Gastrocnemius medialis (tissue), 4 donors: Measurements from ENCODE around the gene TERT. TPM values are rescaled to one million over a fixed set of nuclear protein-coding genes. Genes with fewer than 3 reads are reported as not detected.

ENCODE experiments used
- ATAC-seq, 2 donors: fragments of 150-250 bp; one replicate each; pipeline ENCODE4 v1.9.1; 2016
- DNase-seq, 2 donors: peaks; one replicate each; pipeline ENCODE4 v3.0.0-alpha.2; 2019
- H3K27ac ChIP-seq, 4 donors: fragments of 200-600 bp; sonication (generic); 1 replicate in 1 of 4; 2 replicates in 3 of 4; pipeline ENCODE4 v1.5.1; 2016 to 2018; ENCODE audit warnings: mild to moderate bottlenecking in 2 of 4, moderate library complexity in 1 of 4
- H3K27me3 ChIP-seq, 3 donors: fragments of 200-600 bp; sonication (generic) in 2 of 3; 1 replicate in 1 of 3; 2 replicates in 2 of 3; pipeline versions ENCODE4 v1.5.1 to v1.6.0; 2016 to 2019; ENCODE audit warnings: mild to moderate bottlenecking in 1 of 3, moderate library complexity in 1 of 3
- H3K36me3 ChIP-seq, 2 donors: fragments of 200-600 bp; sonication (generic) in 1 of 2; one replicate each; pipeline ENCODE4 v1.5.1; 2017 to 2018
- H3K4me1 ChIP-seq, 2 donors: fragments of 200-600 bp; sonication (generic) in 1 of 2; one replicate each; pipeline ENCODE4 v1.5.1; 2016 to 2017; ENCODE audit warnings: mild to moderate bottlenecking in 2 of 2
- H3K4me3 ChIP-seq, 4 donors: fragments of 200-600 bp; sonication (generic) in 3 of 4; 1 replicate in 1 of 4; 2 replicates in 3 of 4; pipeline ENCODE4 v1.5.1; 2016 to 2019; ENCODE audit warnings: mild to moderate bottlenecking in 2 of 4
- H3K9me3 ChIP-seq, 3 donors: fragments of 200-600 bp; sonication (generic) in 2 of 3; 1 replicate in 1 of 3; 2 replicates in 2 of 3; pipeline ENCODE4 v1.5.1; 2016 to 2019
- POLR2A ChIP-seq, 2 donors: fragments of 450-650 bp; IDR thresholded peaks; one replicate each; pipeline ENCODE4 v1.6.1; 2017; ENCODE audit warnings: antibody characterized with exemption in 2 of 2, mild to moderate bottlenecking in 2 of 2, moderate library complexity in 2 of 2
- in situ Hi-C, 4 donors: fragments of 200-750 bp; cut with MboI; loops; one replicate each; pipeline versions ENCODE4 v1.15.0 to v1.8.0; 2017; ENCODE audit warnings: low sequenced_read_pairs in 4 of 4
- intact Hi-C: fragments of 100-400 bp; cut with DNase I; formaldehyde crosslinking; loops from one replicate; pipeline ENCODE4 v1.15.1; 2023; ENCODE audit warnings: low total_unique reads
- total RNA-seq, 4 donors: library from RNA; depleted of rRNA; stranded (reverse); fragments of >200 nt; gene quantifications; one replicate each; pipeline versions ENCODE4 v1.1.0 to v1.2.3, GENCODE V29; 2016
- TF ChIP-seq, protein P1 (sequence below), 5 experiments: fragments of 450-650 bp in 3 of 5; fragments of 200-600 bp in 2 of 5; sonication (generic) in 2 of 5; IDR thresholded peaks in 4 of 5; conservative IDR thresholded peaks in 1 of 5; 1 replicate in 4 of 5; 2 replicates in 1 of 5; pipeline ENCODE4 v1.5.1; 2016 to 2019; ENCODE audit warnings: antibody characterized with exemption in 5 of 5, mild to moderate bottlenecking in 3 of 5, moderate library complexity in 3 of 5

The TERT gene
- total RNA-seq, 4 donors from 2014 or later = not detected

DNA sequence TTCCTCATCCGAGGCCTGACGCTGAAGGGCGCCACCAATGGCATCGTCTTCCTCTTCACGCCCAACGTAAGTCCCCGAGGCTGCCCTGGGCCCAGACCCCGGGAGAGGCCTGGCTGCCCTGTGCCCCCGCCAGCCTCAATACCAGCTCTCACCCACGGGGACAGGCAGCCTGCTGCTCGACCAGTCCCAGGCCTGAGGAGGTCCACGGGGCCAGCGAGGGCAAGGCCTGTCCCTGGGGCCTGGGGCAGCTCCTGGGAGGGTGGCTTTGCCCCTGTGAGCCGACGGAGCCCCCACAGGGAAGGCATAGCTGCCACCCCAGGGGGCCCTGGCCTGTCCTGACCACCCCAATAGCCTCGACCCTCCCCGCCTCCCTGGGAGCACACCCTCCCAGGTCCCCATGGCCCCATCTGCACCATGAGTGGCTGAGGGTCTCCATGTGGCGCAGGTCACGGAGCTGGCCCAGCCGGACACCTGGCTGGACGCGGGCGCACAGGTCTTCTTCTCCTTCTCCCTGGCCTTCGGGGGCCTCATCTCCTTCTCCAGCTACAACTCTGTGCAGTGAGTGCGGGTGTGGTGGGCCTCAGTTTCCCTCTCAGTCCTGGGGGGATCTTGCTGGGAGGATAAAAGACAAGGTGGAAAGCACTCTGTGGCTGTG, 81.2 kb downstream of the TERT start:
- Histone ChIP-seq H3K9me3 (no peaks in the 10 kb centered on the region), H3K4me3 (no peak overlapping the region), H3K27me3 (peaks cover 2 to 4% (median 3%) of the 10 kb centered on the region in 3 donors), H3K27ac (no peak overlapping the region), H3K4me1 (no peaks in the 10 kb centered on the region), H3K36me3 (no peaks in the 10 kb centered on the region)
- TF ChIP-seq, protein P1, sequence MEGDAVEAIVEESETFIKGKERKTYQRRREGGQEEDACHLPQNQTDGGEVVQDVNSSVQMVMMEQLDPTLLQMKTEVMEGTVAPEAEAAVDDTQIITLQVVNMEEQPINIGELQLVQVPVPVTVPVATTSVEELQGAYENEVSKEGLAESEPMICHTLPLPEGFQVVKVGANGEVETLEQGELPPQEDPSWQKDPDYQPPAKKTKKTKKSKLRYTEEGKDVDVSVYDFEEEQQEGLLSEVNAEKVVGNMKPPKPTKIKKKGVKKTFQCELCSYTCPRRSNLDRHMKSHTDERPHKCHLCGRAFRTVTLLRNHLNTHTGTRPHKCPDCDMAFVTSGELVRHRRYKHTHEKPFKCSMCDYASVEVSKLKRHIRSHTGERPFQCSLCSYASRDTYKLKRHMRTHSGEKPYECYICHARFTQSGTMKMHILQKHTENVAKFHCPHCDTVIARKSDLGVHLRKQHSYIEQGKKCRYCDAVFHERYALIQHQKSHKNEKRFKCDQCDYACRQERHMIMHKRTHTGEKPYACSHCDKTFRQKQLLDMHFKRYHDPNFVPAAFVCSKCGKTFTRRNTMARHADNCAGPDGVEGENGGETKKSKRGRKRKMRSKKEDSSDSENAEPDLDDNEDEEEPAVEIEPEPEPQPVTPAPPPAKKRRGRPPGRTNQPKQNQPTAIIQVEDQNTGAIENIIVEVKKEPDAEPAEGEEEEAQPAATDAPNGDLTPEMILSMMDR (IDR thresholded peaks at IDR 0.05 in 4 of 5, conservative IDR thresholded peaks at IDR 0.05 in 1 of 5) = no peak
- no peak for TF ChIP-seq POLR2A (IDR thresholded peaks at IDR 0.05)
- DNase-seq (no peak), ATAC-seq (no peak)
- in situ Hi-C loops = no loop called here
- intact Hi-C loops = no loop called here

DNA sequence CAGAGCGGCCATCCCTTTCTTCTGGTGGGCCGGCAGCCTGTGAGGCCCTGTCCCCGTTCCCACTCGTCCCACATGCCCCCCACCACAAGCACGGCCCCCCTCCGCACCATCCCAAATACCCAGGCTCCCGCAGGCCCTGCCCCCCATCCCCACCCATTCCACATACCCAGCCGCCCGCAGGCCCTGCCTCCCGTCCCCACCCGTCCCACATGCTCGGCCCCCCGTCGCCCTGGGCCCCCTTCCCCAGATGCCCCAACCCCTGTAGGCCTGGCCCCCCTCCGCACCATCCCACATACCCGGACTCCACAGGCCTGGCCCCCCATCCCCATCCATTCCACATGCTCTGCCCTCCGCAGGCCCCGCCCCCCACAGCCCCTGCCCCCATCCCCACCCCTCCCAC, 82.0 kb downstream of the TERT start:
- in situ Hi-C loops (no loop called here), intact Hi-C loops (no loop called here)
- Histone ChIP-seq H3K27ac (no peak overlapping the region), H3K9me3 (no peaks in the 10 kb centered on the region), H3K4me3 (no peak overlapping the region), H3K36me3 (no peaks in the 10 kb centered on the region), H3K4me1 (no peaks in the 10 kb centered on the region), H3K27me3 (peaks cover 2 to 3% (median 2%) of the 10 kb centered on the region in 3 donors)
- ATAC-seq = no peak
- TF ChIP-seq POLR2A (IDR thresholded peaks at IDR 0.05) = no peak
- TF ChIP-seq, protein P1 (IDR thresholded peaks at IDR 0.05 in 4 of 5, conservative IDR thresholded peaks at IDR 0.05 in 1 of 5) = no peak
- no peak for DNase-seq

DNA sequence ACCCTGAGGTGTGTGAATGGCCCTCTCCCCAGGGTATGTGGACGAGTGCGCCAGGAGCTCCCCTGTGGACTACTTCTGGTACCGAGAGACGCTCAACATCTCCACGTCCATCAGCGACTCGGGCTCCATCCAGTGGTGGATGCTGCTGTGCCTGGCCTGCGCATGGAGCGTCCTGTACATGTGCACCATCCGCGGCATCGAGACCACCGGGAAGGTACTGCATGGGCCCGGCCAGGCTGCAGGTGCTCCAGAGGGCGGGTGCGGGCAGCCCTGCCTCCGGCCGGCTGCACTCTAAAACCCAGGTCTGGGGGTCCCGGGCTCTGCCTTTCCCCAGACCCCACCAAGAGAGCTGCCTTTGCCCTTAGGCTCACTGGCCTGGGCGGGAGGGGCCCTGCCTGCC, 82.6 kb downstream of the TERT start:
- no peak for DNase-seq

DNA sequence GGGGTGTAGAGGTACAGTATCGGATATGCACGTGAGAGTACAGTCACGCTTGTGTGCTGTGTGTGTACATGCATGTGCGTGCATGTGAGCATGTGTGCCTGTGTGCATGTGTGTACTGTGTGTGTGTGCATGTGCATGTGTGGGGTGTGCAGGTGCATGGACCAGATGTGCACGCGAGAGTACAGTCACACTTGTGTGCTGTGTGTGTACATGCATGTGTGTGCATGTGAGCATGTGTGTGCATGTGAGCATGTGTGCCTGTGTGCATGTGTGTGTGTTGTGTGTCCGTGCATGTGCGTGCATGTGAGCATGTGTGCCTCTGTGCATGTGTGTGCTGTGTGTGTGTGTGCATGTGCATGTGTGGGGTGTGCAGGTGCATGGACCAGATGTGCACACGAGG, 83.2 kb downstream of the TERT start:
- TF ChIP-seq POLR2A (IDR thresholded peaks at IDR 0.05) = no peak
- TF ChIP-seq, protein P1 (IDR thresholded peaks at IDR 0.05 in 4 of 5, conservative IDR thresholded peaks at IDR 0.05 in 1 of 5) = no peak
- intact Hi-C loops (no loop called here), in situ Hi-C loops (no loop called here)
- H3K27ac ChIP-seq = no peak overlapping the region
- H3K4me1 ChIP-seq = no peaks in the 10 kb centered on the region
- H3K36me3 ChIP-seq = no peaks in the 10 kb centered on the region
- no peak for DNase-seq
- no peak for ATAC-seq
- peaks cover 2 to 4% (median 3%) of the 10 kb centered on the region in 3 donors for H3K27me3 ChIP-seq
- no peak overlapping the region for H3K4me3 ChIP-seq
- H3K9me3 ChIP-seq = no peaks in the 10 kb centered on the region

More for the DNA sequence above, 82.6 kb downstream of the TERT start:
- no peak overlapping the region for H3K27ac ChIP-seq
- H3K27me3 ChIP-seq = peaks cover 2 to 3% (median 2%) of the 10 kb centered on the region in 3 donors
- no peaks in the 10 kb centered on the region for H3K36me3 ChIP-seq
- no peaks in the 10 kb centered on the region for H3K4me1 ChIP-seq
- no peak for TF ChIP-seq POLR2A (IDR thresholded peaks at IDR 0.05)
- TF ChIP-seq, protein P1 (IDR thresholded peaks at IDR 0.05 in 4 of 5, conservative IDR thresholded peaks at IDR 0.05 in 1 of 5) = no peak
- in situ Hi-C loops (no loop called here), intact Hi-C loops (no loop called here)
- ATAC-seq = no peak
- no peaks in the 10 kb centered on the region for H3K9me3 ChIP-seq
- no peak overlapping the region for H3K4me3 ChIP-seq

- Histone ChIP-seq H3K4me3 (no peak overlapping the region), H3K36me3 (no peaks in the 10 kb centered on the region), H3K4me1 (no peaks in the 10 kb centered on the region), H3K27me3 (peaks cover 3 to 7% (median 4%) of the 10 kb centered on the region in 3 donors), H3K27ac (no peak overlapping the region), H3K9me3 (no peaks in the 10 kb centered on the region)
- ATAC-seq (no peak), DNase-seq (no peak)
- TF ChIP-seq, protein P1 (IDR thresholded peaks at IDR 0.05 in 4 of 5, conservative IDR thresholded peaks at IDR 0.05 in 1 of 5) = no peak
- no peak for TF ChIP-seq POLR2A (IDR thresholded peaks at IDR 0.05)
- in situ Hi-C loops (no loop called here), intact Hi-C loops (no loop called here)
Observed at GRCh38 chr5:1210832-1211251, 84.0 kb downstream of the TERT start.
